Cardiac muscle cell (in vitro differentiated cells and primary cell): ENCODE results near the gene POSTN. TPM values are rescaled to one million over a fixed set of nuclear protein-coding genes. Genes with fewer than 3 reads are reported as not detected.

Experiments
- DNase-seq, 2 donors: peaks; one replicate each; pipeline versions ENCODE4 v3.0.0 to v3.0.0-alpha.2; 2010 to 2017; ENCODE audit warnings: low read depth in 1 of 2, low spot score in 1 of 2
- H3K27ac ChIP-seq: fragments of 200-600 bp; sonication (generic); 2 replicates; pipeline ENCODE4 v1.5.1; 2016
- H3K27me3 ChIP-seq: fragments of 200-600 bp; sonication (generic); 2 replicates; pipeline ENCODE4 v1.6.0; 2016; ENCODE audit warnings: control low read depth
- H3K36me3 ChIP-seq: fragments of 200-600 bp; sonication (generic); 2 replicates; pipeline ENCODE4 v1.5.1; 2016; ENCODE audit warnings: control low read depth
- H3K4me1 ChIP-seq: fragments of 200-600 bp; sonication (generic); 2 replicates; pipeline ENCODE4 v1.8.1; 2017; ENCODE audit warnings: low read depth, mild to moderate bottlenecking, mixed run types
- H3K4me3 ChIP-seq: fragments of 200-600 bp; sonication (generic); 2 replicates; pipeline ENCODE4 v1.5.1; 2016; ENCODE audit warnings: mild to moderate bottlenecking
- H3K9me3 ChIP-seq: fragments of 200-600 bp; sonication (generic); 2 replicates; pipeline ENCODE4 v1.5.1; 2017; ENCODE audit warnings: low read depth, mild to moderate bottlenecking, control low read depth
- CTCF ChIP-seq: IDR thresholded peaks from 2 replicates; pipeline ENCODE4 v1.5.1; 2012; ENCODE audit warnings: low read depth, mild to moderate bottlenecking, low read length
- polyA plus RNA-seq: library from polyadenylated mRNA; unstranded; fragments of >200 nt; fragmentation: Nextera tagmentation; extraction: Ambion mirVana; gene quantifications from 2 replicates; pipeline ENCODE4 v1.2.1, GENCODE V29; 2016
- total RNA-seq: library from RNA; depleted of rRNA; stranded (reverse); fragments of >200 nt; gene quantifications from 2 replicates; pipeline ENCODE4 v1.2.3, GENCODE V29; 2016

POSTN gene
- total and polyA plus RNA-seq, 2 experiments from 2014 or later = 4.0 to 5.1 TPM

- Histone ChIP-seq H3K4me3 (no peak overlapping the region), H3K36me3 (no peaks in the 10 kb centered on the region), H3K27me3 (no peaks in the 10 kb centered on the region), H3K27ac (no peak overlapping the region), H3K4me1 (no peaks in the 10 kb centered on the region), H3K9me3 (no peaks in the 10 kb centered on the region)
- peak in 1 of 2 donors; percentile 7 for DNase-seq
- no peak for TF ChIP-seq CTCF
Measured at GRCh38 chr13:37534181-37534580, 64.4 kb downstream of the POSTN start.

GRCh38 chr13:37531049-37531448, 67.5 kb downstream of the POSTN start:
- H3K9me3 ChIP-seq = no peaks in the 10 kb centered on the region
- no peak overlapping the region for H3K27ac ChIP-seq
- no peak overlapping the region for H3K4me3 ChIP-seq

GRCh38 chr13:37529751-37530385, 68.7 kb downstream of the POSTN start:
- H3K4me1 ChIP-seq = no peaks in the 10 kb centered on the region
- H3K27me3 ChIP-seq = no peaks in the 10 kb centered on the region
- DNase-seq = no peak
- TF ChIP-seq CTCF = no peak
- no peak overlapping the region for H3K27ac ChIP-seq
- no peak overlapping the region for H3K4me3 ChIP-seq
- H3K9me3 ChIP-seq = no peaks in the 10 kb centered on the region
- H3K36me3 ChIP-seq = no peaks in the 10 kb centered on the region

More at GRCh38 chr13:37531049-37531448, 67.5 kb downstream of the POSTN start:
- peak in 1 of 2 donors; percentile 74 for DNase-seq
- Histone ChIP-seq H3K36me3 (no peaks in the 10 kb centered on the region), H3K4me1 (no peaks in the 10 kb centered on the region), H3K27me3 (no peaks in the 10 kb centered on the region)
- no peak for TF ChIP-seq CTCF

- TF ChIP-seq CTCF = no peak
- H3K36me3 ChIP-seq = no peaks in the 10 kb centered on the region
- no peaks in the 10 kb centered on the region for H3K4me1 ChIP-seq
- DNase-seq = peak in 1 of 2 donors; percentile 73
- H3K27me3 ChIP-seq = no peaks in the 10 kb centered on the region
- no peak overlapping the region for H3K4me3 ChIP-seq
- H3K9me3 ChIP-seq = no peaks in the 10 kb centered on the region
- no peak overlapping the region for H3K27ac ChIP-seq
Measured at GRCh38 chr13:37526710-37527473, 71.7 kb downstream of the POSTN start.

- Histone ChIP-seq H3K9me3 (no peaks in the 10 kb centered on the region), H3K4me3 (no peak overlapping the region), H3K4me1 (no peaks in the 10 kb centered on the region), H3K27me3 (no peaks in the 10 kb centered on the region), H3K36me3 (no peaks in the 10 kb centered on the region), H3K27ac (no peak overlapping the region)
- DNase-seq = no peak
- TF ChIP-seq CTCF = no peak
Measured at GRCh38 chr13:37515226-37515625, 83.3 kb downstream of the POSTN start.
